Tongue (tissue), 3 donors: ENCODE measurements around the gene ZCRB1. TPM values are rescaled to one million over a fixed set of nuclear protein-coding genes. Genes with fewer than 3 reads are reported as not detected.

Source experiments
- DNase-seq: peaks from one replicate; pipeline ENCODE4 v3.0.0-alpha.2; 2015
- small RNA-seq: library from RNA; depleted of rRNA; stranded (forward); fragments of <200 nt; gene quantifications from one replicate; pipeline ENCODE3, GENCODE V24; 2014; ENCODE audit warnings: low replicate concordance
- total RNA-seq: library from RNA; depleted of rRNA; stranded (reverse); fragments of >200 nt; gene quantifications from one replicate; pipeline ENCODE4 v1.2.3, GENCODE V29; 2014

The ZCRB1 gene
- total RNA-seq, 1 donor from 2014 or later, result 17.0 TPM

DNA sequence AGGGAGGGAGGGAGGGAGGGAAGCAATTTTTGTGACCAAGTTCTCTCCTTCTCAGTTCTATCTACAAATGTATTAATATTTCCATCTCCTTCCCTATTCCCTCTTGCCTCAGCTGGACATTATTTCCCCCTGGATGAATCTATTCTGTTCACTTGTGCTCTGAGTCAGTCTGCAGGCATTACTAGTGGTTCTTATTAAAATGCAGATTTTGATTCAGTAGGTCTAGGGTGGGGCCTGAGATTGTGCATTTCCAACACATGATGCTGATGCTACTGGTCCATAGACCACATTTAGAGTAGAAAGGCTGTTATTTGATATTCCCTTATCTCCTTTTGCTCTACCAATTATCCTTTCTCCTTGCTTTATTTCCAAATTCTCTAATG, 47.8 kb downstream of the ZCRB1 start:
- DNase-seq, result no peak

DNA sequence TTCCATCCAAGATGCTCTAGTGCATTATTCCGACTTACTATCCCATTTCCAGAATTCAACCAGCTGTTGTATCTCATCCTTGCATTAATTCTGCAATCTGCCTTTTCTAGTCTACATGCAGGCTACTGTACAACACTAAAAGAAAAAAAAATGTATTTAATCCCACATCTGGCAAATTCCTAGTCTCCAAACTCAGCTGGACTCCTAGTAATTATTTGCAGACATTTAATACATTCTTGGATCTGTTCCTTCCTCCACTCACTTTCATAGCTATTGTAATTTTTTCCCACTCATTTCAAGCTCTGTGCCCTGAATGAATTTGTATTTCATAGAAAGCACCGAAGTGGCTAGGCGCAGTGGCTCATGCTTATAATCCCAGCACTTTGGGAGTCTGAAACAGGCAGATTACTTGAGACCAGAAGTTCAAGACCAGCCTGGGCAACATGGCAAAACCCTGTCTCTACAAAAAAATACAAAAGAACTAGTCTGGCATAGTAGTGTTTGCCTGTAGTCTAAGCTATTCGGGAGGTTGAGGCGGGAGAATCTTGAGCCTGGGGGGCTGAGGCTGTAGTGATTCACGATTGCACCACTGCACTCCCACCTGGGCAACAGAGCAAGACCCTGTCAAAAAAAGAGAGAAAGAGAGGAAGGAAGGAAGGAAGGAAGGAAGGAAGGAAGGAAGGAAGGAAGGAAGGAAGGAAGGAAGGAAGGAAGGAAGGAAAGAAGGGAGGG, 48.3 kb downstream of the ZCRB1 start:
- peak; percentile 75 for DNase-seq

DNA sequence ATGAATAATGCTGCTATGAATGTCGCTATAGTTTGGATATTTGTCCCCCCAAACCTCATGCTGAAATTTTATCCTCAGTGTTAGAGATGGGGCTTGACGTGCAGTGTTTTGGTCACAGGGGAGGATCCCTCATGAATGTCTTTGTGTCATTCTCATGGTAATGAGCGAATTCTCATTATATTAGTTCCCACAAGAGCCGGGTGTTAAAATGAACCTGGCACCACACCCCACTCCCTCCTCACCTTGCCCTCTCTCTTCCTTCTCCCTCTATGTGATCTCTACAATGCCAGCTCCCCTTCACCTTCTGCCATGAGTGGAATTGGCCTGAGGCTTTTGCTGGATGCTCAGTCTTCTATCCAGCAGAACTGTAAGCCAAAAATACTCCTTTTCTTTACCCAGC, 50.4 kb downstream of the ZCRB1 start:
- DNase-seq, result no peak

DNA sequence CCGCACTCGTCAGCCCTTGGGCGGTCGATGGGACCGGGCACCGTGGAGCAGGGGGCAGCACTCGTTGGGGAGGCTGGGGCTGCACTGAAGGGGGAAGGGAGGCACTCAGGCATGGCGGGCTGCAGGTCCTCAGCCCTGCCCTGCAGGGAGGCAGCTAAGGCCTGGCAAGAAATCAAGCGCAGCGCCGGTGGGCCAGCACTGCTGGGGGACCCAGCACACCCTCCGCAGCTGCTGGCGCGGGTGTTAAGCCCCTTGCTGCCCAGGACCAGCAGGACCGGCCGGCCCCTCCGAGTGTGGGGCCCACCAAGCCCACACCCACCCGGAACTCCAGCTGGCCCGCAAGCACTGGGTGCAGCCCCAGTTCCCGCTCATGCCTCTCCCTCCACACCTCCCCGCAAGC, 52.2 kb downstream of the ZCRB1 start:
- DNase-seq, result no peak

DNA sequence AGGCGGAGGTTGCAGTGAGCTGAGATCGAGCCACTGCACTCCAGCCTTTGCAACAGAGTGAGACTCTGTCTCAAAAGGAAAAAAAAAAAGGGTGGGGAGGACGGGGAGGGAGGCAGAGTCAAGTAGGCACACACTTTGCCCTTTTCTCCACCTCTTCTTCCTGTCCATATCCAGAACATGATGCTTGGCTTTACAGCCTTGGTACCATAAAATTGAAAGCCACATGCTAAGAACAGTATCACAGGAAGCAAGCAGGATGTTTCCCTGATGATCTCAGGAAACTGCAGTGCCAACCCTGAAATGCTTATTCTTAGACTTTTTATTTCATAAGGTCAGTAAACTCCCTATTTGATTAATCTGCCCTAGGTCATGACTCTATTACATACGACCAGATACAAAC, 55.3 kb downstream of the ZCRB1 start:
- DNase-seq, result no peak

DNA sequence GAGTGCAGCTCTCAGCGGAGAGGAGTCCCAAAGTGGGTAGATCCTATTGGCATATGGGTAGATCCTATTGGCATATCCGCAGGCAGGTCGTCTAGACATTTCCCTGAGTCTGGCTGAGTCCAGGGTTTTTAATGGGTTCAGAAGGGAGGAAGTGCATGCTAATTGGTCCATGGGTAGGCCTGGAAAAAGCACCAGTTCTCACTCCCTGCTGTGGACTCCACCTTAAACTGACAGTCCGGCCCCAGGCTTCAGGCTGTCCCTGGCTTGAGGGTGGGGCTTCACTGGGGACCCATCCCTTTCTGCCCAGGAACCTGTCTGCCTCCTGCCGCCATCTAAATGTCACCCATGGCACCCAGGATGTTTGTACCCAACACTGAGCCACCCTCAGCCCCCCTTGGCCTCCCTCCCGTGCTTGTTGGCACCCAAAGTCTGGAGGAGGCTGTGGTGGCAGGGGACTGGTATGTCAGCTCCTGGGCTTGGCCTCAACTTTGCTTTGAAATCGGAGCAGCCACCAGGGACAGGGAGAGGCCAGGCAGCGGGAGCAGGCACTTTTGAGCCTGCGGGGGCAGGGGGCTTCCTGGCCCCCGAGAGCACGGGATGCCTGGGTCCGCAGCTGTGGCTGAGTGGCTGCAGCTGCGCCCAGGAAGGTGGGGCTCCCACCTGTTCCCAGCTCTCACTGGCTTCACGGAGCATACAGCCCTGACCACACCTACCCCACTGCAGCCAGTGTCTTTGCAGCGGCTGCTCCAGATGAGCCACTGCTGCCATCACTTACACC, 58.3 kb downstream of the ZCRB1 start:
- peak; percentile 70 for DNase-seq

DNA sequence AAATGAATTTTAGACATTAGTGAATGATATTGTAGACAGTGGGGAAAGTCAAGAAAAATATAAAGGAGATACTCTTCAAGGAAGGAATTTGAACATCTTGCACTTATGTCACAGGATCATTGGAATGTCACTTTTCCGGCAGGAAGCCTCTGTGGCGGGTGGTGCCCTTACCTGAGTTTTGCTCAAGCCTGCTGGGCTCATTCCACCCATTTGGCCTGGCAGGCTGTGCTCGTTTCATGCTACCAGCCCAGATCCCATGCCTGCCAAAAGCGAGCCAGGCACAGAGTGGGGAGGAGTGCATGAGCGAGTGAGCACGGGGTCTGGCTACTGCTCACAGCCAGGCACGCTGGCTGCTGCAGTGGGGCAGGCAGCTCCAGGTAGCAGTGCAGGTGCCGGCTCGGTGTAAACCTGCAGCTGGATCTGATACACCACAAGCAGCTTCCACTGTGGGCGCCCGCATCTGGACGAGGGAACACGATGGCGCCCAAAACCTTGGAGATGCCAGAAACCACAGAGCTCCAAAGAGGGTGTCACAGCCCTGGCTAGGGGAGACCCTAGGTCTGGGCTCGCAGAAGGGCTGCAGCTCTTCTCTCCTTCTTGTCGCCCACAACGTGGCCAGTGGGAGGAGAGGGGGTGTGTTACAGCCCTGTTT, 59.2 kb downstream of the ZCRB1 start:
- no peak for DNase-seq

DNA sequence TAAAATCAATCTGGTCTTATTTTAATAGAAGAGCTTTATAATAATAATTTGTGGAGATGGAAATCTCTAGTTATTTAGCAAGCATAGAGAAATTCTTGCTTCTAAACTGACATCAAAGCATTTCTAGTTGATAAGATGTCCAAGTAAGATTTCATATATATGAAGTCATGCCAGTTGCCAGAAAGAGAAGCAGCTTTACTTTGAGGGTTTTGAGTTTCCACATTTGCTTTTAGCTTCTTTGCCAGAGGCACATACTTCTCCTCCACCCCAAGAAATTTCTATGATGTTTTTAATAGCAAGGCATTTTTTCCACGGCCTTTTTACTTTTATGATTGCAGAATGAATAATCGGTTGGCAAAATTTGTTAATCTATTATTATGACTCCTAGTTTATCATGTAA, 63.6 kb downstream of the ZCRB1 start:
- DNase-seq, result peak; percentile 45

Small RNA genes lying within 50 kb of the gene (small RNA-seq; reads per million reads assigned to genes)
- gene MIR7851, result 0.06 reads per million
- not detected for gene RF00090

Other genes starting within 250 kb of the ZCRB1 start
- gene GXYLT1, start 181.2 kb downstream of the ZCRB1 start, total RNA-seq, result 20.2 TPM
- gene YAF2, start 87.8 kb downstream of the ZCRB1 start, total RNA-seq, result 19.6 TPM
- gene PPHLN1, start 73 bp upstream of the ZCRB1 start, total RNA-seq, result 56.8 TPM